GM21825 (cell line): ENCODE results near the gene CACNA1C.

Experiments used
- ATAC-seq: cut with Tn5 transposase; IDR thresholded peaks from one replicate; pipeline ENCODE4 v1.9.1; 2021; ENCODE audit warnings: mild to moderate bottlenecking, moderate library complexity; ENCODE audit not compliant: unreplicated experiment

CACNA1C gene

DNA sequence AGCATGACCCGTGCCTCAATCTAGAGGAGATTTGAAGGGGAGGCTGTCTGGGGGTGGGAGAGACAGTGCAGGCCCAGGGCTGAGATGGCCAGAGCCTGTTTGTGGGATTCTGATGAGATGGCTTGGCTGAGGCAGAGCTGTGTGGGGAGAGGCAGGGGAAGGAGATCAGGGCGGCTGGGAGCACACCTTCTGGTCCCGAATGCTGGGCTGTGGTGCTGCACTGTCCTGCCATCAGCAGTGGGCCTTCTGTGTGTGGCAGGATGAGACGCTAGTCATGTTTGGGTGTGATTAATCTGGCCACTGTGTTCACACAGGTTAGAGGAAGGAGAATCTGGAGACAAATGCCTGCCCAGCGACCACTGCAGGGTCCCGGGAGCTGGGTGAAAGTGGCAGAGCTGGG is 300.9 kb downstream of the CACNA1C start:
- no peak for ATAC-seq

DNA sequence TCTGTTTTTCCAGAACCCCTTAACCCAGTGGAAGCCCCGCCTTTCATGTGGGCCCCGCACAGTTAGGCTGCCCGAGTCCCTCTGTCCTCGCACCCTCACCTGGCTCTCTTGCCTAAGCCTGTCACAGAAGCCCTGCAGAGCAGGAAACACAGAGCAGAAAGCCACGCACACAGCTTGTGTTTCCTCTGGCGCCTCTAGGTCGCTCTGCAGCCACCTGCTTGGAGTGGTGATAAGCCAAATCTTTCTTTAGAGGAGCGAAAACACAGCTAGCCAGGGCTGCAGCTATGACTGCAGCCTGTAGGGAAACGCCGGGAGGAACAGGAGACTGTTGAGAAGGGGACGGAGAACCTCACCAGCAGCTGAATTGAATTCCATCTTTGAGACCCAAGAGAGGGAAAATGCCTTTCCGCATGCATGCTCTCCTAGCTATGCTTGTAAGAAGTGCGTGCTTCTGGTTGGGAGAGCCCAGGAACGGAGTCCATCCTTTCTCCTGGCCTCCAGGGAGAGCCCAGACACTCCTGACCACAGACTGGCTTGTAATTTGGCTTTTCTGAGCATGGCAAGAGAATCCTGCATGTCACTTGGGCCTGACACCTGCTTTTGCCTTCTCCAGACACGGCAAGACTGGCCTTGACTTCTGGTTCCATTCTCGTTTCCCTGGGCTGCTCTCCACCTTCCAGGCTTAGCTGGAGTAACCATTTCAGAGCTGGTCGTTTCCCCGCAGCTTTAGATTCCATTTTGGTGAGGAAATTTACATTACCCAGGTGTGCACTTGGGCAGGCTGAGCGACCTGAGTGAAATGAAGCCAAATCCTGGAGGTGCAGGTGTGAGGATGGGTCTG is 301.6 kb downstream of the CACNA1C start:
- no peak for ATAC-seq

DNA sequence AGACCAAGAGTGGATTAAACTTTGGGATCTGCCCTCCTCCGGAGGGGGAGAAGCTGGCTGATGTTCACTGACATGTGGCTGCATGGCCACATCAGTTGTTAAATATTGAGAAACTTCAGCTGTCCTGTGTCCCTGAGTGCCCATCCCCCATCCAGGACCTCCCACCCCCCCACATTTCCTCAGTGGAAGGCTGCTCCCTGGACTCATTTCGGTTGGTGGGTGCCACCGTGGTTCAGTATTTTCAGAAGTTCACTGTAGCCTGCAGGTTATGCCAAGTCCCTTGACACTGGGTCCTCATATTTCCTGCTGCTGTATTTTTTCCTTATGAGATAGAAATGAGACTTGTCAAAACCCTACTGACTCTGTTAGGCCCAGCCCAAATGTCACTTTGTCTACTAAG is 302.4 kb downstream of the CACNA1C start:
- ATAC-seq: no peak

DNA sequence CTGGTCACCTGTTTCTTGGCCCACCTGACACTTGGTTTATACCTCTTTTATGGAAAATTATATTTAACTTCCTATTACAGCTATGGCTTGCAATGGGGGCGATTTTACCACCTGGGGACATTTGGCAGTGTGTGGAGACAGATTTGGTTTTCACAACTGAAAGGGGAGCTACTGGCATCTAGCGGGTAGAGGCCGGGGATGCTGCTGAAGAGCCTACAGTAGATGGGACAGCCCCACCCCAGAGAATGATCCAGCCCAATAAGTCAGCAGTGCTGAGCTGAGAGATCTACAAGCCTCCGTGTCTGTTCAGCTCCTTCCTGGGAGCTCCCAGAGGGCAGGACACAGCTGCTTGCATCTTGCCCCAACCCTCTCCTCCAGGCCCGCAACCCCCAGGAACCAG is 302.8 kb downstream of the CACNA1C start:
- no peak for ATAC-seq

DNA sequence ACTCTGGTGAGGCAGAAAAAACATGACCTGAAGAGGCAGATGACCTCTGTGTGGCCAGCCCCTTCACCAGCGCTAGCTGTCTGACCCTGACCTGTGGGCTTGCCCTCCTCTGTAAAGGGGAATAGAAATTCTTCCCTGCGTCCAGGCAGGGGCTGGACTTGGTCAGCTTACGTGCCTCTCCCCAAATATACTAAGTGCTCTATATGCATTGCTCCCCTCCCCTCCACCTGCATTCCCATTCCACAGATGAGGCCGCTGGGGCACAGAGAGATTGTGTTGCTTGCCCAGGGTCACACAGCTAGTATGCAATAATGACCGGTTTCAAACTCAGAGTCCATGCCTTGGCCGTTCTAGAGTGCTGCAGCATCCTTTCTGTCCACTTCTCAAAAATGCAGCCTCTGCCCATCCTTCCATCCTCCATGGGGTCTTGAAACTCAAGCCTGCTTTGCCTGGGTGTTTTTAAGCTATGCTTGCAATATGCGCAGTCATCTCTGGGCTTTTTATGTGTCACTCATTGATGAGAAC is 303.9 kb downstream of the CACNA1C start:
- ATAC-seq: no peak

DNA sequence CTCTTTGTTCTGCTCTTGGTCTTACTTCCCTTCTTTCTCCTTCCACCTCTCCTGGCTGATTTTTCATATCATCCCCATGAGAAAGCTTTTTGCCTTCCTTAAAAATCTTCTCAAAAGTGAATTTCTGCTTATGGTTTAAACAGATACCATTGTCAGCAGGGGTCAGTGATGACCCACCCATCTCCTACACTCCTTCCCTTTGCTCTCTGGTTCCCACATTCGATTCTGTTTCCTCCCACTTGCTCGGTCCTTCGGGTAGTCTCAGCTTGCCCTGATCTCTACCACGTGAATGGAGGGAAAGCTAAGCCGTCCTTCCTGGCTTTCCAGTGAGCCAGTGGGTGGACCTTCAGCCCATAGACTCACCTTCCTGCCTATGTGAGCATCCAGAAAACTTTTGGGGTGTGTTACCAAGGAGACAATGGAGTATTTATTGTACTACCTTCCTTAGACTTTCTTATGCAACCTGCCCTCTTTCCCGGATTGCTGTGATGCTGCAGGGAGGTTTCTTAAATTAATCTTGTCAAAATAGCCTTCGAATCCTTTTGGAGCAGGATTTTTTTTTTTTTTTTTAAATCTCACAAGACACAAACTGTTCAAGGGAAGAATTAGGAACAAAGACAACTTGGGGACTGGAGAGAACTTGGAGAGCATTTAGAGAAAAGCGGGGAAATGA is 306.3 kb downstream of the CACNA1C start:
- ATAC-seq: no peak

DNA sequence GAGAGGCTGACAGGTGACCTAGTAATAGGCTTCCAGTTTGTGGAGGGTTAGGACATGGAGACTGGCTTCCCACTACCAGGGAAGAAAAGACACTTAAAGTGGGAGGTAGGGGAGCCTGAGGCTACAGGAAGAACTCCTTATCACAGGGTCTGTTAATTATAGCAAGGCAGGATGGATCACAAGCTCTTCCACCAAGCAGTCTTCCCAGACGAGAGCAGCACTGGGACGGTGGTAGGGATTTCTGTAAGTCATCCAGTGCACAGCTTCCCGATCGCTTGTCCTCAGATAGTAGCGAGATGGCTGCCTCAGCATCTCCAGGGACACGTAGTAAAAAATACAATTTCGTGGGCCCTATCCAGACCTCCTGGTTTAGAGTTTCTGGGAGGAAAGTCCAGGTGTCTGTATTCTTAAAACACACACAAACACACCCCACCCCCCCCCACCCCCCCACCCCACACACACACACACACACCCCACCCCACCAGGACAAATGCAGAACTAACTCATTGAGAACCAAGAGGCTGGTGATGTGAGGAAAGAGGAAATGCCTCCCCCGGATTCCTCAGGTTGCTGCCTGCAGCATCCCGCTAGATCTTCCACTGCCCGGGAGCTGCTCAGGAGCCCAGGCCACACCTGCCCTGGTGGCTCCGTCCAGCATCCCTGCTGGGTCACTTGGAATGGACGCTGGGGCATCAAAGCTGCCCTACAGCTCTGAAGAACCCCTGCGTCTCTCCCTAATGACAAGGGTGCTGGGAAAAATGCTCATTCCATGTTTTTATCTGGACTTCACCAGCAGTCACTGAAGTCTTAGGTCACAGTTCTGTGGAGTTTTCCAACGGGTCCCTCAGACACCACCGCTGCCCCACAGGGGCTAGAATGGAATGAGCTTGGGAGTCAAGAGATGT is 307.2 kb downstream of the CACNA1C start:
- no peak for ATAC-seq

DNA sequence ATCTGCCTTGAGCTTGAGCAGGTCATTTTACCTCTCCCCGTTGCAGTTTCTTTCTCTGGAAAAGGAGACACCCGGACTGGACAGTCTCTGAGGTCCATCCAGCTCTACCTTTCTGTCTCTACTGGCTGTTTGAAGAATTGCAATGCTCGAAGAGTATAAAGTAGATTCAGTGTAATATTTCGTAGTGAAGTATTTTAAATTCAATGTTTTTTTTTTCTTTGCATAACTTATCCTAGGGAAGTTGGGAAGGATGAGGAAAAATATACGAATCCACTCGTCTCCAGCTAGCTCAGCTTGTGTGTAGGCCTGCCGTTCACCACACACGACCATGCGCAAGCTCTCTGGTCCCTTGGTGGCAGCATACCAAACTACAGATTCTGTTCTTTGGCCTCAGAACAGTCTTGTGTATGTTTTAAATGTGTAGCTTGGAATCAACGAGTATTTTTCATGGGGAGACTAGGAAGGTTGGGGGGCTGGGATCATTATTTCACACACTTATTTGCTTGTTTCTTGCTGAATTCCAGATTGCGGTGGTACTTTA is 307.9 kb downstream of the CACNA1C start:
- no peak for ATAC-seq

DNA sequence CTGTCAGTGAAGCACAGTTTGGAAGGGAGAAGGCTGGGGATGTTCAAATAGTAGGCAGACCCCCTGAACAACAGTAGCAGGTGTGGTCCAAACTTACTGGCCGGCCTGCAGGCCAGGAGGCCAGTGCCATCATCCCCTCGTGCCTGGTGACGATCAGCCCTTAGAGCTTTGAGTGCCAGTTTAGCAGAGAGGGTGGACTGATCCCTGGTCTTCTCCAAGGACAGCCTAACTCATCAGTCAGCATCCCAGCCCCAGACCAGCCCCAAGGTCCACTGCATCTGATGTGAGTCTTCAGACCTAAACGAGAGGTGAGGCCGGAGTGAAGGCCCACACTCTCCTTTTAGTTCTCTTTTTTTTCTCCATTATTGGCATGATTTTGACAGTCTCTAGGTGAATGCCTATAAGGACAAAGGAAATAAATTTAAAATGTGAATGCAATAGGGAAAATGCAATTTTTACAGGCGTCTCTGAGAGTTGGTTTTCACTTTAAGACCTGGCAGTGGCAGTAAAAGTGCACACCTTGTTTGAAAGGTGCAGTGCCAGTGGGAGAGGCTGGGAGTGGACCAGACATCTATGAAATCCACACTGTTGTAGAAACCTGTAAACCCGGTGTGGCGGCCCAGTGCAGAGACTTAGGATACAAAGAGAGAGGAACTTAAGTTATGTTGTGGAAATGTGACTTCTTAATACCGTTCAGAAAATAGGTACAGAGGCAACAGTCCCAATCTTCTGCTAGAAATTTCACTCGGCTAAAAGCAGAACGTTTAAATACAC is 311.2 kb downstream of the CACNA1C start:
- no peak for ATAC-seq

DNA sequence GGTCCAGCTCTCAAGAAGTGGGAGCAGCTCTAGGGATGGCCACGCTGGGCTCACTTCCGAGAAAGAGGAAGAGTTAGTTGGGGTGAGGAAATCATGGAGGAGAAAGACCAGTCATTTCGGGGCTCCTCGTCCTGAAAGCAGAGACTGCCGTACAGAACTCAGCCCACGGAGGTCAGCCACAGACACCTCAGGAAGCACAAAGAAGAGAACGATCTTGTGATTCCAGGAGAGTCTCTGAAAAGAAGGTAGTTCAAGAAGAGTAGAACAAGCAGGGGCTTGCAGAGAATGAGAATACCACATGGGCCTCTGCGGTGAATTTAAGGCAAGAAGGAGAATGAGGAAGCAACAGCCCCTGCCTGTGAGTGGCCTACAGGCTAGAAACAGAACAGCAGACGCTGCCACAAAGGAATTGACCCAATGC is 311.9 kb downstream of the CACNA1C start:
- ATAC-seq: no peak

DNA sequence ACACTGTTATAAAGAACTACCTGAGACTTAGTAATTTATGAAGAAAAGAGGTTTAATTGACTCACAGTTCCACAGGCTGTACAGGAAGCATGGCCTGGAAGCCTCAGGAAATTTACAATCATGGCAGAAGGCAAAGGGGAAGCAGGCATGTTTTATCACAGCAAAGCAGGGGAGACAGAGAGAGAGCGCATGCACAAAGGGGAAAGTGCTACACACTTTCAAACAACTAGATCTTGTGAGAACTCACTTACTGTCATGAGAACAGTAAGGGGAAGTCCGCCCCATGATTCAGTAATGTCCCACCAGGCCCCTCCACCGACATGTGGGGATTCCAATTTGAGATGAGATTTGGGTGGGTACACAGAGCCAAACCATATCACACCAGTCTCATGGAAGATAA is 313.9 kb downstream of the CACNA1C start:
- ATAC-seq: no peak

DNA sequence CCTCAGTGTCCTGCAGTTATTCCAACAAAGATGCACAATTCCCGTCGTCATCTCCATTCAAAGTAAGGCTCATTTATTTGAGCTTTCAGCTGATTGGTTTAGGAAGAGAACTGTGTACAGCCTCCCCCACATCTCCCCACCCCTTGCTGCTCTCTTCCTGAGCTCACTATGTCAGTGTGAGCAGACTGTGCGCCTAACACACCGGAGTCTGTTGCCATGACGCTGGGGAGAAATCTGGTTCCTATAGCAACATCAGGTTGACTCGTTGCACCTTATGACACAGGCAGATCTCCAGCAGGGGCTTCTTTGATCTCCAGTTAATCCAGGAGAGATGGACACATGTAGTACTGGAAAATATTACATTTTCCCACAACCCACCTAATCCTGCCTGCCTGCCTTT is 319.4 kb downstream of the CACNA1C start:
- no peak for ATAC-seq

DNA sequence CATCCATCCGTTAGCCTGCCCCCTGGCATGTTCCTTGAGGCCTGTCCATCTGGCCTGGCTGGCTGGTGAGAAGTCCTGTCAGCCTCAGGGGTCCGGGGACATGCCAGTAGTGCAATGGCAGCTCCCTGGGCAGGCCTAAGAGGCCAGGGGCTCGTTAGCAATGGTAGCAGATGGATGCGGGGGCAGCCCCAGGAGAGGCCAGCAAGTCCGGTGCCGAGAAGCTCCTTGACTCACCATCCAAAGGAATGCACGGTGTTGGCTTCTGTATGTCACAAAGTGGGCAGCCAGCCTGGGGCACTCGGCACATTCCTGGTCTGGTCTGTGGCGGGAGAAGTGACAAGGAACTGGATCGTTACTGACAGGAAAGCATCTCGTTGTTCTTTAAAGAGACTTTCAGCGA is 319.9 kb downstream of the CACNA1C start:
- no peak for ATAC-seq

DNA sequence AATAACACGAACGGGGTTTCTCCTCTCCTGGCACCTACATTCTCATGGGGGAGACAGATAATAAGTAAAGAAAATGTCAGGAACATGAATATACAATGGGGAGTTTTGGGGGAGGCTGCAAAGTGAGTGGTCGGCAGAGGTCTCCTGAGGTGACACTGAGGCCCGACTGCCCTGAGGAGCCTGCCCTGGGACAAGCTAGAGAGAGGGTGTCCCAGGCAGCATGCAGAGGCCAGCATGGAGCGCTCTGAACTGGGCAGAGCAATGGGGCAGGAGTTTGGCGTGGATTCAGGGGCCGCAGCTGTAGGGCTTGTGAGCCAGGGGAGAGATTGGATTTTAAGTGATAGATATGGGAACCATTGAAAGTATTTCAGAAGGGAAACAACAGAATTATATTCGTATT is 320.5 kb downstream of the CACNA1C start:
- ATAC-seq: no peak

DNA sequence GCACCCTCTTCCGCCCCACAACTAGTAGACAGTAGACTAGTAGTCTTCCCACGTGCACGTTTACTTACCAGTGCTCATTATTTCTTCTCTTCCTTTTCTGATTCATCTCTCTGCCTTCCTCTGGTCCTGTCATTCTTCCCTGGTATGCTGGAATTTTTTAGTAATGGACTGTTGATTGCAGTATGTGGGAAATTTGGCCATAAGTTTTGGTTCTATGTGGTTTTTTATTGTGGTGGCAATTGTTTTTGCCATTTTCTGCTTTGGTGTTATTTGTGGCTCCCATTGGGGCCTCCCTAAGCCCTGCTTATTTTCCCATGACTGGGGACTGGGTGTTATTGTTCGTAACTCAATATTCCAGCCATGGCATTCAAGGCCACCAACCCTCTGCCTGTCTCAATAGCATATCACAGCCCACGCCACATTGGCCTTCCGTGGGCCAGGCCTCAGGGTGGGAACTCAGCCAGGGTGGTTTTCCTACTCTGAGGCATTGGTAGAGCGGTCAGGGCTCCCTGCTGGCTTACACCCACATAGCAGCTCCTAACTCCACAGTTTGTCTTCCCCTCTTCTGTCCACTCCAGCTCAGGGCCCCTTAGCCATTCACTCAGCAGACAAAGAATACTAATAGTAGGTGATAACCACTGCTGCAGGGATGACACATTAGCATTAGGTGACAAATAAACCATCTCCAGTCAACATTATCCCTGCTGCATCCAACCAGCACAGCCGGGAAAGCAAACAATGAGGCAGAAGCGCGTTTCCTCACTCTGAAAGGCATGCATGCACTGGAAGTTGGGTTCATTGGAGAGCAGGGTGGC is 321.5 kb downstream of the CACNA1C start:
- no peak for ATAC-seq

DNA sequence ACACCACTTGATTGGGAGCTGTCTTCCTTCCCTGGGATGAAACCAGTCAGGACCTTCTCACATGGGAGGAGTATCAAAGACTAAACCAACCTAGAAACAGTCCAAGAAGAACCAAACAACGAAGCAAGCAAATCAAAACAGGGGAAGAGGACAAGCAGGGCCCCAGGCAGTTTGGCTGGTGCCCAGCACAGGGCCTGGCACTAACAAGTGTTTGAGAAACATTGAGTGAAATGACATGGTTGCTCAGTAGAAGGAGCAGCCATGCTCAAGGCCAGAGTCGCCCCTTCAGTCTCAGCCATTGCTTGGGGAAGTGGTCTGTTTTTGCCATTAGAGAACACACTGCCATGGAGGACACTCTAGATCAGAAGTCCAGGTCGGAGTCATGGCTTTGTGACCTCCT is 323.1 kb downstream of the CACNA1C start:
- no peak for ATAC-seq

DNA sequence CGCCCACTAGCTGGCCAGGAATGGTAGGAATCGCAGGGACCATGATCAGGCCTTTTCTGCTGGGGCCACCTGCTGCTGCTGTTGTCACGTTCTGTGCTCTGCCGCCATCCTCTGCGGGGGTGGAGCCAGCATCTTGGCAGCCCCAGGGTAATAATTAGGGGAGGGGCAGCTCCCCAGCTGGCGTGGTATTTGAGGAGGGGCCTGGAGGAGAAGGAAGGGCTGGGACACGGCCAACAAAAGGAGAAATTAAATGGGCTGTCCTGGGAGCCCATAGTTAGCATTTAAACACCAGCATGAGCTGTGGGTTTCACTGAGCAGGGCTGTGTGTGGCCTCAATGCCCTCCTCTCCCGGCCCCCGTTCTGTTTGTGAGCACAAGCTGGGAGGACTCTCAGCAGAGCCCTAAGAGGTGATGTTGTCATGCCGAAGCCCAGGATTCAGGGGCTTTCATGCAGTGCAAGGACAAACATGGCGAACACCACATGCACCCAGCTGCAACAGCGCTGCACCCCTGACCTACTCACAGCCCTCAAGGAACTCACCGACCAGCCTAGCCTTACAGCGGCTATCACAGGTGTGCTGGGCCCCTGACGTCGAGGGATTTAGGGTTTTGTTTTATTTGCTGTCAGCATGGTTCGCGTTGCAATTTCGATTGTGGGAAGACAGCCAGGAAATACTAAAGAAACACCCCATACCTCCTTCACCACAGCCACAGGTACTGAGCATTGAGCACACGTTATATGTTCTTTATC is 324.3 kb downstream of the CACNA1C start:
- ATAC-seq: no peak

DNA sequence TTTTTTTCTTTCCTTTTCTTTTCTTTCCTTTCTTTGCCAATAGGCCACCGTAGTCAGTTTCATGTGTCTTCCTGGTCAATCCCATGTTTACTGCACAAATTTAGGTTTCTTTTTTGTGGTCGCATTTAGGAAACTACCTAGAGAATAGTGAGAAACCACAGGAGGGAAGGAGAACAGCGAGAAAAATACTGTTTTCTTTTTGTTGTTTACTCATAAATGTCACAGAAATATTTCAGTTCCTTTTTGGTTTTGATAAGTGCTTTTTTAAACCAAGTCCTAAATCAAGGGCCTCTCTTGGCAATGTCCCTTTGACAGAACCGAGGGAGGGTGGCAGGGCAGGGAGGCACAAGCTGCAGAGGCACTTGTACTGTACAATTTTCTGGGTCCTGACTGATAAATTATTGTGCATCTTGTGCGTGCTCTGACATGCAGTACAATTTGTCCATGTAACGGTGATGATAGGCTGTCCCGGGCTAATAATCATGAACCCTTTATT is 326.1 kb downstream of the CACNA1C start:
- ATAC-seq: no peak
